HepG2 (cell line): ENCODE data around the gene BTBD19. TPM values are rescaled to one million over a fixed set of nuclear protein-coding genes. Genes with fewer than 3 reads are reported as not detected.

Source experiments
- ARNT2 ChIP-seq: sonication (generic); formaldehyde crosslinking; IDR thresholded peaks from 2 replicates; pipeline ENCODE4 v1.8.0; 2022; ENCODE audit warnings: mild to moderate bottlenecking, low read depth, missing genetic modification reagents, moderate library complexity
- BRF2 ChIP-seq: sonication (generic); formaldehyde crosslinking; IDR thresholded peaks from 2 replicates; pipeline ENCODE4 v1.8.1; 2022; ENCODE audit warnings: mild to moderate bottlenecking, missing genetic modification reagents
- CBX5 ChIP-seq: sonication (generic); formaldehyde crosslinking; IDR thresholded peaks from 2 replicates; pipeline ENCODE4 v1.4.0; 2020; ENCODE audit warnings: missing genetic modification reagents, borderline replicate concordance
- EP300 ChIP-seq, 3 experiments: sonication (generic) in 1 of 3; formaldehyde crosslinking in 1 of 3; IDR thresholded peaks; 2 replicates each; pipeline versions ENCODE4 v1.5.1 to v1.6.1; 2011 to 2020; ENCODE audit warnings: low read depth in 2 of 3, low read length in 2 of 3, borderline replicate concordance in 1 of 3, improper control_type of control experiment in 1 of 3, mild to moderate bottlenecking in 1 of 3, missing genetic modification reagents in 1 of 3, moderate library complexity in 1 of 3
- HDAC1 ChIP-seq: sonication (generic); formaldehyde crosslinking; IDR thresholded peaks from 2 replicates; pipeline ENCODE4 v1.5.1; 2020; ENCODE audit warnings: mild to moderate bottlenecking, missing genetic modification reagents
- HNRNPLL ChIP-seq: fragments of 200-400 bp; formaldehyde crosslinking; IDR thresholded peaks from 2 replicates; pipeline ENCODE4 v1.6.1; 2017; ENCODE audit warnings: mild to moderate bottlenecking, low read depth, low read length; ENCODE audit not compliant: poor library complexity, severe bottlenecking
- KLF16 ChIP-seq, 2 experiments: sonication (generic) in 1 of 2; formaldehyde crosslinking in 1 of 2; IDR thresholded peaks; 2 replicates each; pipeline versions ENCODE4 v1.6.1 to v1.8.0; 2016 to 2023; ENCODE audit warnings: missing genetic modification reagents in 2 of 2, missing compliant biosample characterization in 1 of 2
- PAX8 ChIP-seq: sonication (generic); formaldehyde crosslinking; IDR thresholded peaks from 2 replicates; pipeline ENCODE4 v1.8.0; 2022; ENCODE audit warnings: mild to moderate bottlenecking, missing genetic modification reagents, borderline replicate concordance
- PPARG ChIP-seq: conservative IDR thresholded peaks from 2 replicates; pipeline ENCODE4 v1.6.1; 2016; ENCODE audit warnings: missing biosample characterization, missing genetic modification reagents
- REPIN1 ChIP-seq: sonication (generic); formaldehyde crosslinking; IDR thresholded peaks from 2 replicates; pipeline ENCODE4 v1.8.0; 2022; ENCODE audit warnings: missing genetic modification reagents, low read depth, mild to moderate bottlenecking, borderline replicate concordance
- RFX5 ChIP-seq: IDR thresholded peaks from 2 replicates; pipeline ENCODE4 v1.6.1; 2011; ENCODE audit warnings: low read depth, low read length, improper control_type of control experiment
- SP140L ChIP-seq: sonication (generic); formaldehyde crosslinking; IDR thresholded peaks from 2 replicates; pipeline ENCODE4 v1.4.0; 2020; ENCODE audit warnings: missing genetic modification reagents, borderline replicate concordance
- SRY ChIP-seq: sonication (generic); formaldehyde crosslinking; IDR thresholded peaks from 2 replicates; pipeline ENCODE4 v1.8.0; 2022; ENCODE audit warnings: mild to moderate bottlenecking, missing genetic modification reagents
- YEATS2 ChIP-seq: sonication (generic); formaldehyde crosslinking; IDR thresholded peaks from 2 replicates; pipeline ENCODE4 v1.4.0; 2020; ENCODE audit warnings: missing genetic modification reagents, borderline replicate concordance
- ZBTB14 ChIP-seq: sonication (generic); formaldehyde crosslinking; IDR thresholded peaks from 2 replicates; pipeline ENCODE4 v1.4.0; 2020; ENCODE audit warnings: missing genetic modification reagents
- ZBTB8A ChIP-seq: sonication (generic); formaldehyde crosslinking; IDR thresholded peaks from 2 replicates; pipeline ENCODE4 v1.4.0; 2020; ENCODE audit warnings: mild to moderate bottlenecking, low read depth, missing genetic modification reagents, borderline replicate concordance
- ZFX ChIP-seq: sonication (generic); formaldehyde crosslinking; IDR thresholded peaks from 2 replicates; pipeline ENCODE4 v1.4.0; 2020; ENCODE audit warnings: mild to moderate bottlenecking, low read depth, missing genetic modification reagents, moderate library complexity
- ZNF121 ChIP-seq: sonication (generic); formaldehyde crosslinking; IDR thresholded peaks from 2 replicates; pipeline ENCODE4 v1.5.0; 2020; ENCODE audit warnings: mild to moderate bottlenecking, missing genetic modification reagents
- ZNF335 ChIP-seq: sonication (generic); formaldehyde crosslinking; IDR thresholded peaks from 2 replicates; pipeline ENCODE4 v1.4.0; 2020; ENCODE audit warnings: missing genetic modification reagents
- ZNF33B ChIP-seq: sonication (generic); formaldehyde crosslinking; IDR thresholded peaks from 2 replicates; pipeline ENCODE4 v1.5.1; 2020; ENCODE audit warnings: mild to moderate bottlenecking, missing genetic modification reagents
- ZNF431 ChIP-seq: sonication (generic); formaldehyde crosslinking; IDR thresholded peaks from 2 replicates; pipeline ENCODE4 v1.9.0; 2022; ENCODE audit warnings: missing genetic modification reagents, low read depth, mild to moderate bottlenecking, borderline replicate concordance
- polyA plus RNA-seq, 8 experiments: library from polyadenylated mRNA; depleted of rRNA in 3 of 8; stranded (reverse) in 7 of 8; unstranded in 1 of 8; fragments of >200 nt; fragmentation: Illumina TruSeq in 4 of 8; extraction: Trizol in 4 of 8; gene quantifications; 2 replicates each; pipeline versions ENCODE4 v1.2.1 to v1.2.3, GENCODE V29; 2011 to 2016; ENCODE audit warnings: low read depth in 4 of 8, missing spikeins in 1 of 8, mixed read lengths in 1 of 8; ENCODE audit not compliant: insufficient read depth in 1 of 8
- total RNA-seq, 5 experiments: library from RNA; depleted of rRNA; stranded (reverse); fragments of >200 nt; fragmentation: Illumina TruSeq; extraction: Trizol; gene quantifications; 2 replicates each; pipeline ENCODE4 v1.2.3, GENCODE V29; 2016; ENCODE audit warnings: low read depth in 1 of 5
- TF ChIP-seq, protein P1 (sequence below), 2 experiments: fragments of 450-650 bp in 1 of 2; sonication (generic) in 1 of 2; formaldehyde crosslinking; IDR thresholded peaks; 2 replicates each; pipeline versions ENCODE4 v1.5.0 to v1.8.0; 2020 to 2022; ENCODE audit warnings: mild to moderate bottlenecking in 1 of 2, missing genetic modification reagents in 1 of 2
- TF ChIP-seq, protein P2 (sequence below): IDR thresholded peaks from 2 replicates; pipeline ENCODE4 v1.6.1; 2012; ENCODE audit warnings: low read depth, low read length, improper control_type of control experiment

Gene BTBD19
- total and polyA plus RNA-seq, 2 of the 13 experiments (the other 11 are each of a cell fraction or from before 2014, with no cell fraction given): 2.7 to 6.7 TPM

- TF ChIP-seq ZBTB8A (no peak), PAX8 (CRISPR knock-in tag) (no peak), BRF2 (CRISPR knock-in tag) (peak; percentile 52; the same call in 1 of the 2 replicates), HNRNPLL (no peak), ZNF33B (CRISPR knock-in tag) (0 out of 2 replicates have a peak, but pooled peaks have one; percentile 33), ZNF431 (CRISPR knock-in tag) (peak; percentile 51; the same call in 1 of the 2 replicates), ZNF335 (CRISPR knock-in tag) (peak; percentile 34; the same call in 1 of the 2 replicates), ZFX (CRISPR knock-in tag) (peak; percentile 52), HDAC1 (CRISPR knock-in tag) (no peak), ARNT2 (CRISPR knock-in tag) (peak; percentile 42; the same call in 1 of the 2 replicates), KLF16 (CRISPR knock-in tag; IDR thresholded peaks at IDR 0.05) (peak in 1 of 2 experiments; percentile 55; a peak in 1 of 4 replicates), ZBTB14 (CRISPR knock-in tag) (no peak), RFX5 (peak; percentile 43; the same call in 1 of the 2 replicates), ZNF121 (no peak), EP300 (IDR thresholded peaks at IDR 0.05; ENCODE audit: low read depth in 2 of 2, low read length in 2 of 2) (peak; percentile 64 to 75; a peak in 2 of 4 replicates), EP300 (CRISPR knock-in tag; IDR thresholded peaks at IDR 0.05; ENCODE audit: borderline replicate concordance) (peak; percentile 55), SP140L (CRISPR knock-in tag) (peak; percentile 45; the same call in 1 of the 2 replicates), REPIN1 (peak; percentile 72; the same call in 1 of the 2 replicates), YEATS2 (peak; percentile 61; the same call in 1 of the 2 replicates), SRY (CRISPR knock-in tag) (no peak), PPARG (CRISPR knock-in tag) (peak; percentile 65; the same call in 1 of the 2 replicates), CBX5 (CRISPR knock-in tag) (peak; percentile 11; the same call in 1 of the 2 replicates)
- TF ChIP-seq, protein P1, sequence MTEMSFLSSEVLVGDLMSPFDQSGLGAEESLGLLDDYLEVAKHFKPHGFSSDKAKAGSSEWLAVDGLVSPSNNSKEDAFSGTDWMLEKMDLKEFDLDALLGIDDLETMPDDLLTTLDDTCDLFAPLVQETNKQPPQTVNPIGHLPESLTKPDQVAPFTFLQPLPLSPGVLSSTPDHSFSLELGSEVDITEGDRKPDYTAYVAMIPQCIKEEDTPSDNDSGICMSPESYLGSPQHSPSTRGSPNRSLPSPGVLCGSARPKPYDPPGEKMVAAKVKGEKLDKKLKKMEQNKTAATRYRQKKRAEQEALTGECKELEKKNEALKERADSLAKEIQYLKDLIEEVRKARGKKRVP (CRISPR knock-in tag; IDR thresholded peaks at IDR 0.05): peak; percentile 68 to 76; a peak in 2 of 4 replicates
- TF ChIP-seq, protein P2, sequence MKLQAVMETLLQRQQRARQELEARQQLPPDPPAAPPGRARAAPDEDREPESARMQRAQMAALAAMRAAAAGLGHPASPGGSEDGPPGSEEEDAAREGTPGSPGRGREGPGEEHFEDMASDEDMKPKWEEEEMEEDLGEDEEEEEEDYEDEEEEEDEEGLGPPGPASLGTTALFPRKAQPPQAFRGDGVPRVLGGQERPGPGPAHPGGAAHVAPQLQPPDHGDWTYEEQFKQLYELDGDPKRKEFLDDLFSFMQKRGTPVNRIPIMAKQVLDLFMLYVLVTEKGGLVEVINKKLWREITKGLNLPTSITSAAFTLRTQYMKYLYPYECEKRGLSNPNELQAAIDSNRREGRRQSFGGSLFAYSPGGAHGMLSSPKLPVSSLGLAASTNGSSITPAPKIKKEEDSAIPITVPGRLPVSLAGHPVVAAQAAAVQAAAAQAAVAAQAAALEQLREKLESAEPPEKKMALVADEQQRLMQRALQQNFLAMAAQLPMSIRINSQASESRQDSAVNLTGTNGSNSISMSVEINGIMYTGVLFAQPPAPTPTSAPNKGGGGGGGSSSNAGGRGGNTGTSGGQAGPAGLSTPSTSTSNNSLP: peak; percentile 78
Measured at GRCh38 chr1:44819608-44820327, 11.4 kb downstream of the BTBD19 start (continued).
